ENCODE results near the gene NCKAP5.

The NCKAP5 gene

DNA sequence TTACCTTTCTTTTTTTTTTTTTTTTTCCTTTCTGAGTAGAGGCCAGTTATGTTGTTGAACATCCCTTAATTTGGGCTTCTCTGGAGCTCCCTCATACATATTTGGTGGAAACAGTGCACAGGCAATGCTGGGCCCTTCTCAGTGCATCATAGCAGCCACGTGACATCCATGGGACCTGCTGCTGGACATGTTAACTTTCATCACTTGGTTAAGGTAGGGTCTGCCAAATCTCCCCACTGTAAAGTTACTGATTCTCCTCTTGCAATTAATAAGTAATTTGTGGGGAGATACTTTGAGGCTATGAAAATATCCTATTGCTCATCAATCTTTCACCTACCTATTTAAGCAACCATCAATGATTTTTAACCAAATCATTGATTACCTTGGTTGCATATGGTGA is 686.7 kb downstream of the NCKAP5 start:
- no peak overlapping the region for H3K4me3 ChIP-seq (ENCODE audit: low read depth, low read length)
- in situ Hi-C loops (cut with HindIII; ENCODE audit: low sequenced_read_pairs): no loop called here
- no peak for DNase-seq (ENCODE audit: low read depth)
- TF ChIP-seq, protein P1, sequence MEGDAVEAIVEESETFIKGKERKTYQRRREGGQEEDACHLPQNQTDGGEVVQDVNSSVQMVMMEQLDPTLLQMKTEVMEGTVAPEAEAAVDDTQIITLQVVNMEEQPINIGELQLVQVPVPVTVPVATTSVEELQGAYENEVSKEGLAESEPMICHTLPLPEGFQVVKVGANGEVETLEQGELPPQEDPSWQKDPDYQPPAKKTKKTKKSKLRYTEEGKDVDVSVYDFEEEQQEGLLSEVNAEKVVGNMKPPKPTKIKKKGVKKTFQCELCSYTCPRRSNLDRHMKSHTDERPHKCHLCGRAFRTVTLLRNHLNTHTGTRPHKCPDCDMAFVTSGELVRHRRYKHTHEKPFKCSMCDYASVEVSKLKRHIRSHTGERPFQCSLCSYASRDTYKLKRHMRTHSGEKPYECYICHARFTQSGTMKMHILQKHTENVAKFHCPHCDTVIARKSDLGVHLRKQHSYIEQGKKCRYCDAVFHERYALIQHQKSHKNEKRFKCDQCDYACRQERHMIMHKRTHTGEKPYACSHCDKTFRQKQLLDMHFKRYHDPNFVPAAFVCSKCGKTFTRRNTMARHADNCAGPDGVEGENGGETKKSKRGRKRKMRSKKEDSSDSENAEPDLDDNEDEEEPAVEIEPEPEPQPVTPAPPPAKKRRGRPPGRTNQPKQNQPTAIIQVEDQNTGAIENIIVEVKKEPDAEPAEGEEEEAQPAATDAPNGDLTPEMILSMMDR (IDR thresholded peaks at IDR 0.05; ENCODE audit: low read depth, low read length, missing control alignments): no peak

DNA sequence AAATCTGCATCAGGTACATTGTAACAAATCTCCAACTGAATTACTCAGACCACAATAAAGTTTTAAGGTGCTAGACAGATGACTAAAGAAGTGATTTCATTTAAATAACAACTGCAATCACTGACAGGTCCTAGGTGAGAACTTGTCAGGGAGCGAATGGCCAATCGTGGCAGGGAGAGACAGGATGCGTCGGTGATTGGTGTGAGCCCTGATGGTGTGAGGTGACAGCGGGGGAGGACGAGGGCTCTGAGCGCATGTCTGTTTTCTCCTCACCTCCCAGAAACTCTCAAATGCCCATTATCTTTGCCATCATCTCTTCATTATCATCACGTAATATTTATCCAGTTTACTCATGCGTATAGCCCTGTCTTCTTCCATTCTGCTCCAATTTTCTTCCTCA is 690.3 kb downstream of the NCKAP5 start:
- DNase-seq (ENCODE audit: low read depth): no peak
- TF ChIP-seq, protein P1 (IDR thresholded peaks at IDR 0.05; ENCODE audit: low read depth, low read length, missing control alignments): no peak
- H3K4me3 ChIP-seq (ENCODE audit: low read depth, low read length): no peak overlapping the region
- in situ Hi-C loops (cut with HindIII; ENCODE audit: low sequenced_read_pairs): no loop called here

DNA sequence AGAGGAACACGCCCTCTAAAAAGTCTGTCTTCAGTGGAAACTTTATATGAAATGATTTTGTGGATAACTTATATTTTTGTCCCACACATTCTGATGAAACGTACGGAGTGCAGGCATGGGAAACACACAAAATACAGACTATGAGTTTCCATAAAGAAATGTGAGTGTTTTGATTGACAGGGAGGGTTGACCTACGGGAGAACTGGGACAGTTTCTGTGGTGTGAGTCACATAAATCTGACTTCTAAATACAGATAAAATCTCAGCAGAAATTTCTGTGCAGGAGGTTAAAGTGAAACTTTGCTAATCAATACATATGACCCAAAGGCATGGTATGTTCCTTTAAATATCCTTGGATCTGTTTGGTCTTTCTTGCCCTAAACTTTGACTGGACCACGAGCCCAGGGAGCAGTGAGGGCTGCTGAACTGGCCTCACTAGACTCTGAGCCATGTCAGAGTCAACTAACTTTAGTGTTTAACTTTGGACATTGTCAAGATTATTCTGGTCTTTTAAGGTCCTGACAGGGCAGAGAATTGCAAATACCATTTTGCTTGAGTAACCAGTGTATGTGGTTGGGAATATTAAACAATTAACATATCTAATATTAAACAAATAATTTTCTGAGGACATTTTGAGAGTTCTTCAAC is 691.4 kb downstream of the NCKAP5 start:
- TF ChIP-seq, protein P1 (IDR thresholded peaks at IDR 0.05; ENCODE audit: low read depth, low read length, missing control alignments): no peak
- no peak for DNase-seq (ENCODE audit: low read depth)
- in situ Hi-C loops (cut with HindIII; ENCODE audit: low sequenced_read_pairs): no loop called here
- no peak overlapping the region for H3K4me3 ChIP-seq (ENCODE audit: low read depth, low read length)

DNA sequence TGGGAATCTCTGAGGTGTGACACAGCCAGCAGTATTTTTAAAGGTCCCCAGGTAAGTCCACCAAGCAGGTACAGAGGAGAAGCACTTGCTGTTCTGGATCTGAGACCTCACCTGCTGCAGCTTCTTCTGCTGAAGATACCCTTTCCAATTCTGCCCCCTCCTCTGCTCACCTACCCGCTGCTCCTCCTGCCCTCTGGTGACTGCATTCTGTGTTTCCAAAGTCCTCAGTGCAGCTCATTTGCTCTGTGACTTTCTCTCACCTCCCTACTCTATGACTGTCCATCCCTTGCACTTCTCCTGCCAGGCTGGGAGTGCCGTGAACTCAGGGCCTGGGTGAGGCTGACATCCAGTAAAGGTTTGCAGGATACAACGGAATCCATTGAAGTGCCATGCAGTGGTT is 693.1 kb downstream of the NCKAP5 start:
- H3K4me3 ChIP-seq (ENCODE audit: low read depth, low read length): no peak overlapping the region
- TF ChIP-seq, protein P1 (IDR thresholded peaks at IDR 0.05; ENCODE audit: low read depth, low read length, missing control alignments): no peak
- in situ Hi-C loops (cut with HindIII; ENCODE audit: low sequenced_read_pairs): no loop called here
- no peak for DNase-seq (ENCODE audit: low read depth)

DNA sequence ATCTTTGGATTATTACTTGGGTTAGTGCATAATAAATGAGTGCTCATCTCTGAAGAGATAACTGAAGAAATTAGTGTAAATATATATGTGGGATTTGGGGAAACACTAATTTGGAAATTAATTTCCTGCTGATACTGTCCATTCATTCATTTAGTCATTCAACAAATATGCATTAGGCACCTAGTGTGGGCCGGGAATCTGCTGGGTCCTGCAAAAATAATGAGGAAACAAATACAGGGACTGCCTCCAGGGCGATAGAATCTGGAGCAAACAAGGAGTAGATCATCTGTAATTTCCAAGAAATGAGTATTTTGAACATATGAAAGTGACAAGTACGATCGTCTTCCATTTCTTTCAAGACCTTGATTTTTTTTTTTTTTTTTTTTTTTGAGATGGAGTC is 694.5 kb downstream of the NCKAP5 start:
- no peak overlapping the region for H3K4me3 ChIP-seq (ENCODE audit: low read depth, low read length)
- DNase-seq (ENCODE audit: low read depth): no peak
- in situ Hi-C loops (cut with HindIII; ENCODE audit: low sequenced_read_pairs): no loop called here
- TF ChIP-seq, protein P1 (IDR thresholded peaks at IDR 0.05; ENCODE audit: low read depth, low read length, missing control alignments): no peak

DNA sequence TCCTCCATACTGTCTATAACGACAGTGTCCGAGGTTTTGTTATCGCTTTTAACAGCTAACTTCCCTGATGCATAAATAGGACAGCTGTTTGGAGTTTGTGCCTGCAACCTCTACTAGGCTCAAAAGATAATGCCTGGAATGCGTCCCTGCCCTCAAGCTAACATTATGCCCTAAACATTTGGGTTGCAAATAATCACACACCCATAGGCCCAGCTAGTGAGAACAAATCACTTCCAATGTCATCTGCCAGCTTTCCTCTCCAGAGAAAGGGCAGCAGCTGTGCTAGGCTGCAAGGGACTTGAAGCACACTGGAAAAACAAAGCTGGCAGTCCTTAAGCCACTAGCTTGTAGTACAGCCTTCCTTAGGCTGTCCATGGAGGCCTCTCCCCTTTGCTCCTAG is 696.4 kb downstream of the NCKAP5 start:
- DNase-seq (ENCODE audit: low read depth): no peak
- in situ Hi-C loops (cut with HindIII; ENCODE audit: low sequenced_read_pairs): no loop called here
- TF ChIP-seq, protein P1 (IDR thresholded peaks at IDR 0.05; ENCODE audit: low read depth, low read length, missing control alignments): no peak
- H3K4me3 ChIP-seq (ENCODE audit: low read depth, low read length): no peak overlapping the region
